Activated T-cell treated with anti-CD3 and anti-CD28 coated beads, Interleukin-2, amount 50 U/mL, for 72 hours (primary cell): ENCODE measurements around the gene ZC3H13. TPM values are rescaled to one million over a fixed set of nuclear protein-coding genes. Genes with fewer than 3 reads are reported as not detected.
A peak's percentile ranks its signal among the peaks of the same experiment; 100 is the strongest.
"Not testable (repeated sequence)": the region's sequence is repeated elsewhere in the genome, so short reads cannot be mapped to it uniquely, and the experiment has no call there.

Source experiments
- ATAC-seq, 2 donors: fragments of 150-1000 bp; cut with Tn5 transposase; replicated peaks in 1 of 2; 2 replicates each; pipeline ENCODE4 v1.10.0; 2021; ENCODE audit warnings: moderate library complexity in 2 of 2, mild to moderate bottlenecking in 1 of 2
- DNase-seq, 2 donors: peaks; one replicate each; pipeline ENCODE4 v3.0.0; 2021 to 2022; ENCODE audit warnings: mixed read lengths in 1 of 2
- H3K27ac Mint-ChIP-seq: one replicate; pipeline ENCODE4 v1.8.0; 2022; ENCODE audit warnings: mild to moderate bottlenecking, moderate library complexity, mixed read lengths
- H3K27me3 Mint-ChIP-seq: one replicate; pipeline ENCODE4 v1.8.0; 2022; ENCODE audit warnings: low read depth, mixed read lengths
- H3K36me3 Mint-ChIP-seq, 2 donors: one replicate each; pipeline ENCODE4 v1.8.0; 2022; ENCODE audit warnings: mixed read lengths in 2 of 2, mild to moderate bottlenecking in 1 of 2; ENCODE audit not compliant: insufficient read depth in 2 of 2
- H3K4me1 Mint-ChIP-seq: one replicate; pipeline ENCODE4 v1.8.0; 2022; ENCODE audit warnings: low read depth, mixed read lengths
- H3K4me3 Mint-ChIP-seq, 2 donors: one replicate each; pipeline ENCODE4 v1.8.0; 2022; ENCODE audit warnings: mild to moderate bottlenecking in 2 of 2, mixed read lengths in 2 of 2, moderate library complexity in 2 of 2
- H3K9me3 Mint-ChIP-seq, 2 donors: one replicate each; pipeline ENCODE4 v1.8.0; 2022; ENCODE audit warnings: mixed read lengths in 2 of 2
- total RNA-seq, 2 donors: library from RNA; stranded (reverse); gene quantifications; one replicate each; pipeline ENCODE4 v1.2.3, GENCODE V29; 2022

Gene ZC3H13
- total RNA-seq, 2 donors from 2014 or later, result 39.6 to 48.3 TPM

- H3K4me1 Mint-ChIP-seq, result peaks cover 13% of the 10 kb centered on the region
- no peaks in the 10 kb centered on the region for H3K9me3 Mint-ChIP-seq
- peak overlapping the region; percentile 8 for H3K27ac Mint-ChIP-seq
- ATAC-seq (no peak), DNase-seq (no peak)
- H3K27me3 Mint-ChIP-seq, result no peaks in the 10 kb centered on the region
- no peak overlapping the region for H3K4me3 Mint-ChIP-seq
- peaks cover 0 to 14% of the 10 kb centered on the region in 2 donors for H3K36me3 Mint-ChIP-seq
Measured at GRCh38 chr13:46016216-46016615, 36.3 kb downstream of the ZC3H13 start.

GRCh38 chr13:46015366-46015765 lies 37.2 kb downstream of the ZC3H13 start:
- Mint-ChIP-seq H3K9me3 (no peaks in the 10 kb centered on the region), H3K4me3 (no peak overlapping the region), H3K27ac (no peak overlapping the region), H3K27me3 (no peaks in the 10 kb centered on the region), H3K36me3 (peaks cover 0 to 15% of the 10 kb centered on the region in 2 donors), H3K4me1 (peaks cover 13% of the 10 kb centered on the region)
- DNase-seq (no peak), ATAC-seq (no peak)

GRCh38 chr13:46012404-46012803 lies 40.1 kb downstream of the ZC3H13 start:
- peak; percentile 44 to 70 for ATAC-seq
- H3K4me1 Mint-ChIP-seq, result peaks cover 13% of the 10 kb centered on the region

GRCh38 chr13:46010148-46010547 lies 42.4 kb downstream of the ZC3H13 start:
- H3K27me3 Mint-ChIP-seq, result no peaks in the 10 kb centered on the region
- H3K9me3 Mint-ChIP-seq, result no peaks in the 10 kb centered on the region
- ATAC-seq (no peak), DNase-seq (no peak)
- H3K27ac Mint-ChIP-seq, result no peak overlapping the region
- H3K4me1 Mint-ChIP-seq, result peaks cover 13% of the 10 kb centered on the region
- H3K36me3 Mint-ChIP-seq, result peaks cover 0 to 16% of the 10 kb centered on the region in 2 donors
- no peak overlapping the region for H3K4me3 Mint-ChIP-seq

More at GRCh38 chr13:46012404-46012803, 40.1 kb downstream of the ZC3H13 start:
- Mint-ChIP-seq H3K27me3 (no peaks in the 10 kb centered on the region), H3K9me3 (no peaks in the 10 kb centered on the region), H3K36me3 (peaks cover 0 to 15% of the 10 kb centered on the region in 2 donors), H3K4me3 (no peak overlapping the region), H3K27ac (peak overlapping the region; percentile 31)
- no peak for DNase-seq

- Mint-ChIP-seq H3K9me3 (no peaks in the 10 kb centered on the region), H3K4me1 (peaks cover 13% of the 10 kb centered on the region), H3K4me3 (no peak overlapping the region), H3K27ac (no peak overlapping the region), H3K36me3 (peaks cover 0 to 19% of the 10 kb centered on the region in 2 donors), H3K27me3 (no peaks in the 10 kb centered on the region)
- DNase-seq, result no peak
- ATAC-seq, result no peak
Measured at GRCh38 chr13:46008631-46009030, 43.9 kb downstream of the ZC3H13 start.

- Mint-ChIP-seq H3K4me1 (peaks cover under 1% of the 10 kb centered on the region), H3K4me3 (no peak overlapping the region), H3K9me3 (no peaks in the 10 kb centered on the region), H3K36me3 (peaks cover 1 to 25% of the 10 kb centered on the region in 2 donors), H3K27me3 (no peaks in the 10 kb centered on the region), H3K27ac (no peak overlapping the region)
- ATAC-seq, result peak in 1 of 2 donors; percentile 32
- DNase-seq, result no peak
Measured at GRCh38 chr13:46006688-46007452, 45.7 kb downstream of the ZC3H13 start.

GRCh38 chr13:46004491-46004890 lies 48.1 kb downstream of the ZC3H13 start:
- H3K4me3 Mint-ChIP-seq, result no peak overlapping the region
- no peaks in the 10 kb centered on the region for H3K4me1 Mint-ChIP-seq
- peaks cover 8 to 34% of the 10 kb centered on the region in 2 donors for H3K36me3 Mint-ChIP-seq
- DNase-seq (no peak), ATAC-seq (no peak)
- H3K27me3 Mint-ChIP-seq, result no peaks in the 10 kb centered on the region
- no peaks in the 10 kb centered on the region for H3K9me3 Mint-ChIP-seq
- no peak overlapping the region for H3K27ac Mint-ChIP-seq

GRCh38 chr13:45996631-45997030 lies 55.9 kb downstream of the ZC3H13 start:
- H3K27me3 Mint-ChIP-seq, result no peaks in the 10 kb centered on the region
- no peak overlapping the region for H3K4me3 Mint-ChIP-seq
- H3K4me1 Mint-ChIP-seq, result peaks cover 15% of the 10 kb centered on the region
- no peak for ATAC-seq
- no peak overlapping the region for H3K27ac Mint-ChIP-seq
- DNase-seq, result no peak
- H3K36me3 Mint-ChIP-seq, result peaks cover 6 to 17% of the 10 kb centered on the region in 2 donors
- H3K9me3 Mint-ChIP-seq, result no peaks in the 10 kb centered on the region

- H3K4me3 Mint-ChIP-seq, result no peak overlapping the region
- DNase-seq, result no peak
- H3K27ac Mint-ChIP-seq, result no peak overlapping the region
- H3K9me3 Mint-ChIP-seq, result no peaks in the 10 kb centered on the region
- no peaks in the 10 kb centered on the region for H3K27me3 Mint-ChIP-seq
- H3K4me1 Mint-ChIP-seq, result peaks cover 15% of the 10 kb centered on the region
- peaks cover 2 to 9% of the 10 kb centered on the region in 2 donors for H3K36me3 Mint-ChIP-seq
- ATAC-seq, result peak in 1 of 2 donors; percentile 65
Measured at GRCh38 chr13:45995245-45995644, 57.3 kb downstream of the ZC3H13 start.

GRCh38 chr13:45994752-45995151 lies 57.8 kb downstream of the ZC3H13 start:
- peaks cover 15% of the 10 kb centered on the region for H3K4me1 Mint-ChIP-seq
- ATAC-seq, result no peak

GRCh38 chr13:45989607-45990006 lies 62.9 kb downstream of the ZC3H13 start:
- ATAC-seq, result no peak
- no peak overlapping the region for H3K27ac Mint-ChIP-seq
- no peaks in the 10 kb centered on the region for H3K27me3 Mint-ChIP-seq
- H3K9me3 Mint-ChIP-seq, result no peaks in the 10 kb centered on the region
- peaks cover 11 to 17% of the 10 kb centered on the region in 2 donors for H3K36me3 Mint-ChIP-seq
- peaks cover 5% of the 10 kb centered on the region for H3K4me1 Mint-ChIP-seq
- no peak for DNase-seq
- H3K4me3 Mint-ChIP-seq, result no peak overlapping the region

More at GRCh38 chr13:45994752-45995151, 57.8 kb downstream of the ZC3H13 start:
- Mint-ChIP-seq H3K27me3 (no peaks in the 10 kb centered on the region), H3K9me3 (no peaks in the 10 kb centered on the region), H3K4me3 (no peak overlapping the region), H3K27ac (no peak overlapping the region), H3K36me3 (peaks cover 0 to 6% of the 10 kb centered on the region in 2 donors)
- DNase-seq, result no peak

- not testable (repeated sequence) for H3K27me3 Mint-ChIP-seq, H3K4me1 Mint-ChIP-seq, DNase-seq, H3K9me3 Mint-ChIP-seq, H3K4me3 Mint-ChIP-seq, H3K27ac Mint-ChIP-seq, ATAC-seq
- H3K36me3 Mint-ChIP-seq, result peaks cover 13 to 34% of the 10 kb centered on the region in 2 donors
Measured at GRCh38 chr13:45981127-45981526, 71.4 kb downstream of the ZC3H13 start.

GRCh38 chr13:45975337-45975736 lies 77.2 kb downstream of the ZC3H13 start:
- no peaks in the 10 kb centered on the region for H3K4me1 Mint-ChIP-seq
- H3K27ac Mint-ChIP-seq, result no peak overlapping the region
- peaks cover 14 to 21% of the 10 kb centered on the region in 2 donors for H3K36me3 Mint-ChIP-seq
- no peaks in the 10 kb centered on the region for H3K27me3 Mint-ChIP-seq
- no peak overlapping the region for H3K4me3 Mint-ChIP-seq
- ATAC-seq (no peak), DNase-seq (no peak)
- H3K9me3 Mint-ChIP-seq, result no peaks in the 10 kb centered on the region

- Mint-ChIP-seq H3K9me3 (no peaks in the 10 kb centered on the region), H3K27ac (no peak overlapping the region), H3K27me3 (no peaks in the 10 kb centered on the region), H3K36me3 (peaks cover 14 to 22% of the 10 kb centered on the region in 2 donors), H3K4me1 (no peaks in the 10 kb centered on the region), H3K4me3 (no peak overlapping the region)
- DNase-seq (no peak), ATAC-seq (no peak)
Measured at GRCh38 chr13:45974500-45974899, 78.0 kb downstream of the ZC3H13 start.
